K562 (cell line): ENCODE data around the gene SPOCK2. TPM values are rescaled to one million over a fixed set of nuclear protein-coding genes. Genes with fewer than 3 reads are reported as not detected.

Source experiments
- ATAC-seq: fragments of 200-7000 bp; cut with Tn5 transposase; 3 replicates; pipeline ENCODE4 v1.9.1; 2020; ENCODE audit warnings: moderate library complexity
- BruUV-seq: library from RNA; stranded (reverse); fragments of 400-500 nt; replicated peaks from 2 replicates; lab custom pipeline; 2021; lab: Mats Ljungman, UMichigan
- CTCF ChIA-PET: fragments of 300-600 bp; formaldehyde crosslinking; extraction: SDS; loops from one replicate; lab custom pipeline; 2021; ENCODE audit warnings: low intra/inter-chr PET ratio; lab: Yijun Ruan, JAX
- POLR2A ChIA-PET: fragments of 300-600, 350-650 bp; sonication (Branson Sonifier 250); formaldehyde crosslinking; extraction: SDS; loops from one replicate; lab custom pipeline; 2021; ENCODE audit warnings: antibody characterized with exemption, inconsistent platforms; lab: Yijun Ruan, JAX
- DNase-seq, 4 experiments: peaks; one replicate each; pipeline versions ENCODE4 v3.0.0 to v3.0.0-alpha.2; 2011 to 2018; ENCODE audit warnings: low spot score in 3 of 4, mixed read lengths in 3 of 4; ENCODE audit errors: extremely low read depth in 1 of 4
- FAIRE-seq: peaks from 2 replicates; lab custom pipeline; 2011; peaks lifted over from hg19 to GRCh38; lab: Jason Lieb, UNC
- H2AFZ ChIP-seq: 2 replicates; pipeline ENCODE4 v1.6.0; 2011; ENCODE audit warnings: low read depth, low read length, control low read depth, inconsistent platforms
- H3K27ac ChIP-seq: fragments of 200-600 bp; 3 replicates; pipeline ENCODE4 v1.8.0; 2011; ENCODE audit warnings: low read depth, mild to moderate bottlenecking, control low read depth, inconsistent platforms, low read length, moderate library complexity, mixed read lengths; ENCODE audit errors: extremely low read depth
- H3K27me3 ChIP-seq, 2 experiments: fragments of 300-600 bp in 1 of 2; 2 replicates in 1 of 2; 3 replicates in 1 of 2; pipeline versions ENCODE4 v1.6.0 to v1.8.0; 2011; ENCODE audit warnings: inconsistent platforms in 2 of 2, low read length in 2 of 2, mild to moderate bottlenecking in 1 of 2, mixed read lengths in 1 of 2, moderate library complexity in 1 of 2; ENCODE audit not compliant: control insufficient read depth in 2 of 2, insufficient read depth in 2 of 2
- H3K36me3 ChIP-seq: fragments of 300-600 bp; 3 replicates; pipeline ENCODE4 v1.8.0; 2011; ENCODE audit warnings: mild to moderate bottlenecking, low read length, inconsistent platforms; ENCODE audit not compliant: control insufficient read depth, insufficient read depth
- H3K4me1 ChIP-seq, 2 experiments: fragments of 200-600 bp in 1 of 2; replicated peaks in 1 of 2; 2 replicates in 1 of 2; 3 replicates in 1 of 2; pipeline versions ENCODE4 v1.5.1 to v1.8.0; 2011; ENCODE audit warnings: inconsistent platforms in 2 of 2, low read length in 2 of 2, mild to moderate bottlenecking in 1 of 2, mixed read lengths in 1 of 2, moderate library complexity in 1 of 2; ENCODE audit not compliant: control insufficient read depth in 2 of 2, insufficient read depth in 2 of 2
- H3K4me2 ChIP-seq: 2 replicates; pipeline ENCODE4 v1.6.1; 2011; ENCODE audit warnings: low read length, control low read depth, inconsistent platforms, mixed read lengths; ENCODE audit not compliant: insufficient read depth
- H3K4me3 ChIP-seq: fragments of 200-600 bp; sonication (generic), shearing (Covaris generic); 2 replicates; pipeline ENCODE4 v1.5.1; 2016; ENCODE audit warnings: control low read depth, inconsistent platforms
- H3K79me2 ChIP-seq: fragments of 200-600 bp; 3 replicates; pipeline ENCODE4 v1.8.0; 2011; ENCODE audit warnings: low read length, inconsistent platforms; ENCODE audit not compliant: control insufficient read depth, insufficient read depth
- H3K9ac ChIP-seq, 2 experiments: 2 replicates each; pipeline versions ENCODE4 v1.6.0 to v1.6.1; 2011; ENCODE audit warnings: low read depth in 2 of 2, low read length in 2 of 2, control low read depth in 1 of 2, inconsistent platforms in 1 of 2, mild to moderate bottlenecking in 1 of 2, mixed read lengths in 1 of 2; ENCODE audit not compliant: insufficient read depth in 1 of 2
- H3K9me1 ChIP-seq: one replicate; pipeline ENCODE4 v1.6.0; 2011; ENCODE audit warnings: inconsistent platforms, mild to moderate bottlenecking, low read length, moderate library complexity; ENCODE audit not compliant: control insufficient read depth, insufficient read depth
- H3K9me3 ChIP-seq: replicated peaks from 2 replicates; pipeline ENCODE4 v1.5.1; 2011; ENCODE audit warnings: low read depth, low read length, inconsistent platforms; ENCODE audit not compliant: control insufficient read depth, insufficient read depth
- H4K20me1 ChIP-seq: replicated peaks from 2 replicates; pipeline ENCODE4 v1.6.1; 2011; ENCODE audit warnings: low read length, inconsistent platforms, mixed read lengths; ENCODE audit not compliant: control insufficient read depth, insufficient read depth
- BHLHE40 ChIP-seq: IDR thresholded peaks from 2 replicates; pipeline ENCODE4 v1.6.1; 2011; ENCODE audit warnings: low read length, improper control_type of control experiment
- BMI1 ChIP-seq: fragments of 150-350 bp; IDR thresholded peaks from 2 replicates; pipeline ENCODE4 v1.6.1; 2014; ENCODE audit warnings: low read length
- CBFA2T2 ChIP-seq: fragments of 450-650 bp; conservative IDR thresholded peaks from 2 replicates; pipeline ENCODE4 v1.6.1; 2017; ENCODE audit warnings: mild to moderate bottlenecking
- CEBPB ChIP-seq: fragments of 450-650 bp; IDR thresholded peaks from 2 replicates; pipeline ENCODE4 v1.6.1; 2016; ENCODE audit warnings: missing genetic modification characterization, missing compliant biosample characterization
- HNRNPH1 ChIP-seq: fragments of 200-400 bp; formaldehyde crosslinking; optimal IDR thresholded peaks from 2 replicates; pipeline ENCODE3; 2017; ENCODE audit warnings: low read depth, mild to moderate bottlenecking, low read length, moderate library complexity
- NR1H2 ChIP-seq: sonication (generic); formaldehyde crosslinking; IDR thresholded peaks from 2 replicates; pipeline ENCODE4 v1.4.0; 2020; ENCODE audit warnings: mild to moderate bottlenecking, missing genetic modification reagents
- ZNF57 ChIP-seq: fragments of 450-650 bp; formaldehyde crosslinking; IDR thresholded peaks from 2 replicates; pipeline ENCODE4 v1.4.0; 2020; ENCODE audit warnings: mild to moderate bottlenecking, moderate library complexity
- ZNF830 ChIP-seq: fragments of 250-450 bp; sonication (Bioruptor Pico); IDR thresholded peaks from 2 replicates; pipeline ENCODE4 v1.5.0; 2021; ENCODE audit warnings: mild to moderate bottlenecking
- ZSCAN29 ChIP-seq: fragments of 450-650 bp; IDR thresholded peaks from 2 replicates; pipeline ENCODE4 v1.6.1; 2017
- WGBS: fragments of 100-300 bp; shearing (Covaris generic); methylation state at CpG from one replicate; pipeline ENCODE4 v1.1.6; 2016; ENCODE audit warnings: low coverage, mixed read lengths; ENCODE audit not compliant: insufficient coverage; ENCODE audit errors: missing lambda C conversion rate; 5-methylcytosine and 5-hydroxymethylcytosine counted together
- in situ Hi-C: fragments of 300-500 bp; cut with MboI; formaldehyde crosslinking; loops from 4 replicates; pipeline ENCODE4 v1.15.0; 2018; ENCODE audit warnings: inconsistent platforms, mixed read lengths
- intact Hi-C: fragments of 100-400 bp; cut with micrococcal nuclease; formaldehyde crosslinking; loops from 2 replicates; pipeline ENCODE4 v1.14.2; 2022
- polyA plus RNA-seq, 8 experiments: library from polyadenylated mRNA; depleted of rRNA in 4 of 8; stranded (reverse) in 5 of 8; unstranded in 3 of 8; fragments of >200 nt; fragmentation: Nextera tagmentation in 2 of 8; fragmentation: Illumina TruSeq in 1 of 8; extraction: Ambion mirVana in 2 of 8; extraction: Trizol in 1 of 8; gene quantifications; 2 replicates each; pipeline versions ENCODE4 v1.2.1 to v1.2.3, GENCODE V29; 2011 to 2014; ENCODE audit warnings: inconsistent platforms in 1 of 8, missing spikeins in 1 of 8
- total RNA-seq, 7 experiments: library from RNA; depleted of rRNA in 6 of 7; stranded (reverse); fragments of >200 nt in 6 of 7; fragmentation: Illumina TruSeq in 2 of 7; extraction: Trizol in 2 of 7; gene quantifications; 2 replicates each; pipeline versions ENCODE4 v1.2.1 to v1.2.3, GENCODE V29; 2011 to 2021; ENCODE audit warnings: low replicate concordance in 1 of 7

SPOCK2 gene
- total and polyA plus RNA-seq, 9 of the 15 experiments (the other 6 are each of a cell fraction or from before 2014, with no cell fraction given) = 0.04 to 0.86 (median 0.11) TPM; not detected in 2

DNA sequence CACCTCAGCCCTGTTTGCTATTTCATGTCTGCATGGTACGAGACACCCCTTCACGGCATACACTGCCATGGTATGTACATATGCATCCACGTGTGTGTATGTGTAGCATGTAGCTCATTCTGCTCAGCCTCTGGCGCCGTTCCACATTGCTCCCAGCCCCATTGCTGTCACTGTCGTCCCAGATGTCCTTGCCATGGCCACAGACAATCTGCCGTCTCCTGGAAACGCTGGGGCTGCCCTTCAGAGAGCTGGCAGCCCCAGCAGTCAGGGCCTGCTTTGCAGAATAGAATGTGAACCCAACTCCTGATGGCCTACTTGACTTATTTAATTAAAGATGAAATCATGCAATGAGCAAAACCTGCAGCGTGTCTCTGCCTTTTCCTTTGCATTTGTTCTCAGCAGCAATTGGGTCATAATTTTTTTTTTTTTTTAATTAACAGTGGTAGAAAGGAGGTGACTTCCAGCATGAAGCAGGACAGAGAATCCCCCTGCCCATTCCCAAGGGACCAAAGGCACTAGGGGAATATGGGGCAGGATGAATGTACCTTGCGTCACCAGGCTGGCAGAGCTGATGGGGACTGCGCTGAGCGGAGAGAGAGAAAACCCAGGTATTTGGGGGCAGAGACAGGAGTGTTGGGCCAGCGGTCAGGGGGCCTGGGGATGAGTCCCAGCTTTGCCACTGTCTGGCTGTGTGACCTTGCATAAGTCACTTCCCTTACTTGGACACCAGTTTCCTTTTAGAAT is 75.0 kb downstream of the SPOCK2 start:
- no peak overlapping the region for H3K27ac ChIP-seq
- no peaks in the 10 kb centered on the region for H3K9me1 ChIP-seq
- WGBS = 6% methylated on average over 13 of the region's 13 CpGs
- peaks cover 52 to 71% of the 10 kb centered on the region in 2 experiments for H3K27me3 ChIP-seq
- ATAC-seq = no peak
- H4K20me1 ChIP-seq = 0 out of 2 replicates have a peak, but pooled peaks cover 5% of the 10 kb centered on the region
- no peaks in the 10 kb centered on the region for H3K36me3 ChIP-seq
- H3K4me2 ChIP-seq = no peak overlapping the region
- H3K4me3 ChIP-seq = no peak overlapping the region
- H3K4me1 ChIP-seq = peaks cover 0 to 2% of the 10 kb centered on the region in 2 experiments; a peak in 1 of 5 replicates
- CTCF ChIA-PET = no interaction called here
- no peak overlapping the region for H3K9ac ChIP-seq
- no peaks in the 10 kb centered on the region for H3K9me3 ChIP-seq
- no peak for FAIRE-seq
- TF ChIP-seq CBFA2T2 = no peak
- no peak for TF ChIP-seq BHLHE40
- TF ChIP-seq NR1H2 = no peak
- TF ChIP-seq BMI1 = no peak
- no peak for TF ChIP-seq ZSCAN29
- TF ChIP-seq ZNF57 (CRISPR knock-in tag) = no peak
- no peak for TF ChIP-seq ZNF830 (CRISPR knock-in tag)
- TF ChIP-seq HNRNPH1 = no peak
- TF ChIP-seq CEBPB (tag) = no peak
- TF ChIP-seq, all 486 proteins: peak for 0
- DNase-seq = no peak
- Histone ChIP-seq H3K79me2 (no peaks in the 10 kb centered on the region), H2AFZ (no peak overlapping the region)
- in situ Hi-C loops (no loop called here), intact Hi-C loops (no loop called here)
- POLR2A ChIA-PET = interaction anchor here (0.6 to 1.2 kb wide), 2 partner anchors 18 to 33 kb away, joined by 3 to 6 read pairs; no protein-coding TSS in a partner anchor
- BruUV-seq = no TSS peak
